ENCODE results near the gene PLPP2.

PLPP2 gene

GRCh38 chr19:292951-293350, 1.7 kb upstream of the PLPP2 start:
- no peak for DNase-seq
- TF ChIP-seq POLR2A (IDR thresholded peaks at IDR 0.05; ENCODE audit: low read length): no peak
- TF ChIP-seq GATA1 (IDR thresholded peaks at IDR 0.05; ENCODE audit: low read depth, low read length): no peak

GRCh38 chr19:292281-292884, 1.2 kb upstream of the PLPP2 start:
- TF ChIP-seq POLR2A (IDR thresholded peaks at IDR 0.05; ENCODE audit: low read length) (no peak), GATA1 (IDR thresholded peaks at IDR 0.05; ENCODE audit: low read depth, low read length) (no peak)
- no peak for DNase-seq

GRCh38 chr19:291561-292280, 518 bp upstream of the PLPP2 start:
- no peak for DNase-seq
- TF ChIP-seq POLR2A (IDR thresholded peaks at IDR 0.05; ENCODE audit: low read length) (no peak), GATA1 (IDR thresholded peaks at IDR 0.05; ENCODE audit: low read depth, low read length) (no peak)

GRCh38 chr19:290372-291005, 714 bp downstream of the PLPP2 start:
- no peak for TF ChIP-seq POLR2A (IDR thresholded peaks at IDR 0.05; ENCODE audit: low read length)
- TF ChIP-seq GATA1 (IDR thresholded peaks at IDR 0.05; ENCODE audit: low read depth, low read length): no peak
- no peak for DNase-seq

GRCh38 chr19:289651-290371, 1.4 kb downstream of the PLPP2 start:
- TF ChIP-seq POLR2A (IDR thresholded peaks at IDR 0.05; ENCODE audit: low read length): no peak
- TF ChIP-seq GATA1 (IDR thresholded peaks at IDR 0.05; ENCODE audit: low read depth, low read length): no peak
- DNase-seq: peak in 1 of 2 experiments; percentile 20

- TF ChIP-seq GATA1 (IDR thresholded peaks at IDR 0.05; ENCODE audit: low read depth, low read length) (no peak), POLR2A (IDR thresholded peaks at IDR 0.05; ENCODE audit: low read length) (no peak)
- no peak for DNase-seq
Measured at GRCh38 chr19:288911-289310, 2.3 kb downstream of the PLPP2 start.

- TF ChIP-seq GATA1 (IDR thresholded peaks at IDR 0.05; ENCODE audit: low read depth, low read length) (no peak), POLR2A (IDR thresholded peaks at IDR 0.05; ENCODE audit: low read length) (no peak)
- no peak for DNase-seq
Measured at GRCh38 chr19:287381-287871, 3.8 kb downstream of the PLPP2 start.

- TF ChIP-seq POLR2A (IDR thresholded peaks at IDR 0.05; ENCODE audit: low read length) (no peak), GATA1 (IDR thresholded peaks at IDR 0.05; ENCODE audit: low read depth, low read length) (no peak)
- no peak for DNase-seq
Measured at GRCh38 chr19:283395-283794, 7.8 kb downstream of the PLPP2 start.

- TF ChIP-seq POLR2A (IDR thresholded peaks at IDR 0.05; ENCODE audit: low read length) (no peak), GATA1 (IDR thresholded peaks at IDR 0.05; ENCODE audit: low read depth, low read length) (no peak)
Measured at GRCh38 chr19:282501-282900, 8.7 kb downstream of the PLPP2 start.

GRCh38 chr19:281992-282391, 9.2 kb downstream of the PLPP2 start:
- TF ChIP-seq GATA1 (IDR thresholded peaks at IDR 0.05; ENCODE audit: low read depth, low read length) (no peak), POLR2A (IDR thresholded peaks at IDR 0.05; ENCODE audit: low read length) (no peak)
- DNase-seq: no peak

More at GRCh38 chr19:282501-282900, 8.7 kb downstream of the PLPP2 start:
- no peak for DNase-seq

- no peak for DNase-seq
- no peak for TF ChIP-seq POLR2A (IDR thresholded peaks at IDR 0.05; ENCODE audit: low read length)
- no peak for TF ChIP-seq GATA1 (IDR thresholded peaks at IDR 0.05; ENCODE audit: low read depth, low read length)
Measured at GRCh38 chr19:281156-281853, 9.9 kb downstream of the PLPP2 start.

- TF ChIP-seq POLR2A (IDR thresholded peaks at IDR 0.05; ENCODE audit: low read length) (no peak), GATA1 (IDR thresholded peaks at IDR 0.05; ENCODE audit: low read depth, low read length) (no peak)
- no peak for DNase-seq
Measured at GRCh38 chr19:280541-281009, 10.6 kb downstream of the PLPP2 start.

GRCh38 chr19:279656-280055, 11.5 kb downstream of the PLPP2 start:
- DNase-seq: no peak
- no peak for TF ChIP-seq POLR2A (IDR thresholded peaks at IDR 0.05; ENCODE audit: low read length)
- TF ChIP-seq GATA1 (IDR thresholded peaks at IDR 0.05; ENCODE audit: low read depth, low read length): no peak

Data from erythroblast (primary cell).